ENCODE data around the gene ARSI.
A peak's percentile ranks its signal among the peaks of the same experiment; 100 is the strongest.

ARSI gene

GRCh38 chr5:150291388-150292385, 11.0 kb downstream of the ARSI start:
- DNase-seq = no peak

DNA sequence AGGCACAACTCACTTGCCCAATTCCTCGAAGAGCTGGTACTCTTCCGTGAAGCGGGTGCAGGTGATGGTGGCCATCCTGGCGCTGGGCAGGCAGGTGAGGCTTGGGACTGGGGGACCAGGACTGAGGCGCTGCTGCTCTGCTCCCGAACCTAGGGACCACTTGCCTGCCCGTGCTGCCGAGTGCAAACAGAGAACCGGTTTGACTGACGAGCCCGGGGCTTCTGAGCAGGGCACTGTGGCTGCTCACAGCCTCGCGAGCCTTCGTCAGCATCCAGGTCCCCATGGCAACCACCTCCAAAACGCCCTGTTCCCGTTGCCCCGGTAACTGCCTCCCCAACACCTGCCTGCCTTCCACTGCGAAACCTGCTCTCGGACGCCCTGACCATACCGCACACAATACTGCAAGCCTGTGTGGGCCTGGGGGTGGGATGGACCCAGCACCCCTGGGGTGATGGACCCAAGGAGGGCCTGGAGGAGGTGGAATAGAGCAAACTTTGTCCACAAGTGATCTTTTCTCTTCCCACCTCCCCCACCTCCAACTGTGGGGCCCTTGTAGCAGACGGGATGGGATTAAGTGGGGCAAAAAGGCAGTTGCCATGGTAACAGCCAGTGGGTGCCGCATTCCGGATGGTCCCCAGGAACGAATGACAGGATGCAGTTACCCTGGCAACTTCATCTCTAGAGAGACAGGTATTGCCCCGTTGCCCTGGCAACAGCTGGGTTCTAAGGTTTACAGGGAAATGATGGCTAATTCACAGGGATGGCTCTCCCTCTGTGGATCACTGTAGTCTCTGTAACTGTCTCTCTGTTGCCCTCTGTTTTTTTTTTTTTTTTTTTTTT, 12.9 kb downstream of the ARSI start, which contains the start of gene CAMK2A:
Gene CAMK2A, minus strand, starts transcription at position 223 of the 840 bp plus-strand sequence. Its CDS starts 148 bp downstream, at position 75.
- peak; percentile 67 for DNase-seq

DNA sequence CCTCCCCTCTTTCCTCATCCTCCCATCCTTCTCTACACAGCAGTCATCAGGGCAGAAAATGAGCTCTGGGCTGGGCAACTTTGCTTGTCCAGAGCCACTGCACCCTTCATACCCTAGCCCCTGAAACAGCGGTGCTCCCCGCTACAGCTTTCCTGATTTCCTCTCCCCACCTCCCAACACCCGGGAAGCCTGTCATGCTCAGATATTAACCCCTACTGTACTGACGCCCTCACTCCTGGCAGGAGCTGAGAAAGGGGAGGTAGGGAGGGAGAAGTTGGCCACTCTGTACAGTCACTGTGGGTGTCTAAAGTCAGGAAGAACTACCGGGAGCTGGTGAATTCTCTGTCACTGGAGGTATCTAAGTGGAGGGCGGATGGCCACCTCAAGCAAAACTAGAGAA, 13.9 kb downstream of the ARSI start:
- no peak for DNase-seq

GRCh38 chr5:150288361-150288760, 14.3 kb downstream of the ARSI start:
- no peak for DNase-seq

DNA sequence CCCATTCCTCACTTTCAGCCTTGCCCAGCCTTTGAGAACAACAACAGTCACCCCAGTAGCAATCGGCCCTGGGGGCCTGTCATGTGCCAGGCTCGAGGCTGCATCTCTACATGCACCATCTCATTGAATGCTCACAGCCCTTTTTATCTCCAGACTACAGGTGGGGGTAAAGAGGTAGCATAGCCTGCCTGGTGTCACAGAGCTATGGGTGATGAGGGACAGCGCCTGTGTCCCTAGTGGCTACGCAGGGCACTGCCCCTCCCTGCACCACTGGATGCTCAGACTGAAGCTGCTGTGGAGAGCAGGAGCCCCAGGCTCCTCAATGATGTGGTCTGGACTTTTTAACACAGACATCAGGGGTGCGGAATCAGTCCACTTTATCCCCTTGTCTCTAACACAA, 15.9 kb downstream of the ARSI start:
- DNase-seq = no peak

- no peak for DNase-seq
These were observed 17.6 kb downstream of the ARSI start for GRCh38 chr5:150285114-150285513.

DNA sequence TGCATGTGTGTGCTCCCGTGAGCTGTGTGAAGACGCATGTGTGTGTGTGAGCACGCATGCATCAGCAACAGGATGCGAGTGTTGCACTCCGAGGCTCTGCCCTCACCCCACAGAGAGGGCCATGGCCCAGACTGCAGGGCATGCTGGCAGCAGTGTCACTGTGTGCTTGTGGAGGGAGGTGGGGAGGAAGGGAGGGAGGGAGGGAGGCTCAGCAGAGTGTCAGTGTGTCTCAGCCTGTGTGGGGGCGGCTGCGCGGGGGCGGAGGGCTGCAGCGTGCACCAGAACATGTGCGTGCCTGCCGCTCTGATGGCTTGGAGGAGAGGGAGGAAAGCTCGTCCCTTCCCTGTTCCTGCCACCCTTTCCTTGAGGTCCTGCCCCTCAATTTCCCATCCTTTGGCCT, 18.4 kb downstream of the ARSI start:
- no peak for DNase-seq

- DNase-seq = no peak
These were observed 18.8 kb downstream of the ARSI start for GRCh38 chr5:150283904-150284303.

DNA sequence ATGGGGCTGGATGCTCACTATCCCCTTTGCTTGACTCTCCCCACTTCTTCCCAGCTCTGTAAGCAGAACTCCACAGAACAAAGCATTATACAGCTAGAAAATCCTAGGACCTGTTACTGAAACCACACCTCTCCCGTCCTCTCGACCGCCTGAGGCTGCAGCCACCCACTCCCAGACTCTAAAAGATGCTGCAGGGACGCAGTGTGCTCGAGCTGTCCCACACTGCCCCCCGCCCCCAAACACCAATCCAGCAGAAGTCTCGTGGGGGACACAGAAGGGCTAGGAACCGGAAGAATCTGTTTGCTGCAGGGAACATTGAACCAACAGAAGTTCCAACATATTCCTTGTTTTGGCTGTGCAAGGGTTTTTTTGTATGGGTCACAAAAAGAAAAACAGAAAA, 20.7 kb downstream of the ARSI start:
- DNase-seq = no peak

DNA sequence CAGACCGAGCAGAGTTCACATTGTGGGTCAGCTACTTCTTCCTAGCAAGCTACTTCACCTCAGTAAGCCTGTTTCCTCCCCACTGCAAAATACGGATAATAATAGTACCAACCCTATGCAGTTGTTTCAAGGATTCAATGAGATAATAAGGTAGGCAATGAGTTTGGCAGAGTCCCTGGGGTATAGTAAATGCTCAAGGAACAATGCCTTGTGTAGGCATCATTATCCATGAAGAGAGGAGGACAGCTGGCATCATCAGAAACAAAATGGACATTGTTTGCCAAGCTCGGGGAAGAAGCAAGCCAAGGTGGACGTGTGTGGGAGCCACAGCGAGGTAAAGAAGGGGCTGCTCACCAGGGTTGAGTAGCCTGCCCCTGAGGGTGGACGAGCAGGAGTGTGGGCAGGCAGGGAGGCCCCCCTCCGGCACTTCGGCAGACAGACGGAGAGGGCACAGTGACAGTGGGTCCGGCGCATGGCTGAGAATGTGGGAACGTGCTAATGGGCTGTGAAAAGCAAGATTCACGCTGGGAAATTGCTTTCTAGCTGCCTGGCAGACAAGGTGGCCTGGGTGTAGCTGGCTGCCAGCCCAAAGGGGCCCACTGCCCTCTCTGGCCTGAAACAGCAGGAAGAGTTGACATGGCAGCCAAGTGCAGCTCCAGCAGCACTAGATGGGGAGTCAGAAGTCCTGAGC, 23.2 kb downstream of the ARSI start:
- DNase-seq = peak; percentile 58

GRCh38 chr5:150278916-150279315, 23.8 kb downstream of the ARSI start:
- no peak for DNase-seq

DNA sequence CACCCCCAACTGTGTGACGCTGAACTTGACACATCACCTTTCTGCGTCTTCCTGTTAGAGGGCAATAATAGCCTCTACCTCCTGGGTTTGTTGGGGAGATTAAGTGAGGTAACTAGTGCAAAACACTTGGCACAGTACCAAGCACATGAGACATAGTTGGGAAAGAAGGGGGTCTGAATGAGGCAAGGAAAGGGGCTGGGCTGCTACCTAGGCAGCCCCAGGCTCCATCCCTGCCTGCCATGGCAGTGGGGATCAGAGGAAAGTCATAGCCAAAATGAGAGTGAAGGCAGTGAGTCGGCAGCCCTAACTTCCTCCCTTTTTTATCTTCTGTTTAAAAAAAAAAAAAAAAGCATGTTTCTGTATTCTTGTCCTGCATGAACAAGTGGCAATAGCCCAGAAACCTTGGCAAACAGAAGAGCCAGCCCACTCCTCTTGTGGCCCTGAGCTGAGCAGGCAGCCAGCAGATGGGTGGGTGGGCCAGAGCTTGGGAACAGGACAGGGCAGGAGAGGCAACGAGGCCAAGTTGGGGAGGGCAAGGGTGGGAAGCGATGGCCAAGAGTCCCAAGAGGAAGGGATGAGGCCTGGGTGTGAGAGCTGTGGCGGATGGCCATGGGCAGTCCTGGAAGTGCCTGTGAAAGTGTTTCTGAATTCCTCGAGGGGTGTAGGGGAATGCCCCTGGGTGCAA, 24.5 kb downstream of the ARSI start:
- no peak for DNase-seq

- DNase-seq = no peak
These were observed 25.7 kb downstream of the ARSI start for GRCh38 chr5:150277043-150277442.

DNA sequence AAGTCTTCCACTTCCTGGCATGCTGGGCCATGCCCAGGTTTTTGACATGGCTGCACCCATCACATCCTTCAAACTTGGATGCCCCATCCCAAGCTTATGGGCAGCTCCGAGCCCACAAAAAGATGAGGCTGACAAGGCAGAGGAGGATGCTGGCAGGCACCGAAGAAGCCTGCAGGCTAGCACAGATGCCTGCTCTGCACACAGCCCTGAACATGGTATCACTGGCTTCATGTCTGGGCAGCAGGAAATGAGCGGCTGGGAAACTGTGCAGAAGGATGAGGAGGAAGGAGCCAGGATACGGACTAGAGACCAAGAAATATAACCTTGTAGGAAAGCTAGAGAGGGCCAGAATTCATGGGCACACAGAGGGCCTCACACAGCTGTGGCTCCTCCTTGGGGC, 27.9 kb downstream of the ARSI start:
- no peak for DNase-seq

DNA sequence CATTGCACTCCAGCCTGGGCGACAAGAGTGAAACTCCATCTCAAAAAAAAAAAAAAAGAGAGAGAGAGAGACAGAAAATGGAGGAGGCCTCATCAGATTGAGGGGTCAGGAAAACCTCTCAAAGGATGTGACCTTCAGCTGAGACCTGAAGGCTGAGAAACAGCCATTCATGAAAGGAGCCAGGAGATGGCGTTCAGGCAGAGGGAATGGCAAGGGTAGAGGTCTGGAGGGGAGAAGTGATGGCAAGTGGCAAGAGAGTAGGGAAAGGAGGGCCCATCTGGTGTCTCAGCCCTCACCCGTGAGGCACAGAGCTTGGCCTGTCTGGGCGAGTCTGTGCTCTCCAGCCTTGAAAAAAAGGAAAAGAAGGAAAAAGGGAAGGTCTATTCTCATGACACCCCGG, 30.2 kb downstream of the ARSI start:
- peak; percentile 16 for DNase-seq

- no peak for DNase-seq
These were observed 30.8 kb downstream of the ARSI start for GRCh38 chr5:150271923-150272322.

DNA sequence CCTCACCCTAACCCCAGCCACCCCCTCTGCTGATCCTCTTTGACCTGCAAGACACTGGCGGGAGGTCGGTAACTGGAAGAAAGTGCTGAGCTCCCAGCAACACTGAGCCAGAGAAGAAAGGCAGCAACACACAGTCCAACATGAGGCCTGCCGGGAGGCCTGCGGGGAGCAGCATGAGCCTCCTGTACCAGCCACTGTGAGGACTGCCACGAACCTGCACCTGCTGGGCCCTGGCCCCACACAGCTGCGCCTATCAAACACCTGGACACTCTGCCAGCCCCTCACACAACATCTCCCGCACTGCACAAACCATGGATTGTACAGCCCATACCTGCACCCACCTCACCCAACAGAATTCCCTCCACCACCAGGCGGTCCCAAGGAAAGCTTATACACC, 31.4 kb downstream of the ARSI start:
- DNase-seq = no peak

- DNase-seq = no peak
These were observed 32.0 kb downstream of the ARSI start for GRCh38 chr5:150270541-150271295.

- DNase-seq = peak; percentile 59
These were observed 35.8 kb downstream of the ARSI start for GRCh38 chr5:150266871-150267291.

- DNase-seq = no peak
These were observed 36.8 kb downstream of the ARSI start for GRCh38 chr5:150265870-150266383.

Data from NCI-H345 (cell line).